ENCODE results near the gene IBTK. TPM values are rescaled to one million over a fixed set of nuclear protein-coding genes. Genes with fewer than 3 reads are reported as not detected.

IBTK gene
- total RNA-seq, 4 donors from 2014 or later: 24.1 to 33.5 (median 27.9) TPM

GRCh38 chr6:82246370-82246769 is 1.2 kb downstream of the IBTK start:
- no peak for DNase-seq (ENCODE audit: low spot score)
- ATAC-seq (ENCODE audit: low FRiP score): no peak
- no peak for TF ChIP-seq CTCF (IDR thresholded peaks at IDR 0.05)

- DNase-seq (ENCODE audit: low spot score): no peak
- no peak for TF ChIP-seq CTCF (IDR thresholded peaks at IDR 0.05)
- no peak for ATAC-seq (ENCODE audit: low FRiP score)
Measured at GRCh38 chr6:82245376-82245775, 2.2 kb downstream of the IBTK start.

GRCh38 chr6:82243884-82244283 is 3.7 kb downstream of the IBTK start:
- TF ChIP-seq CTCF (IDR thresholded peaks at IDR 0.05): no peak
- ATAC-seq (ENCODE audit: low FRiP score) (no peak), DNase-seq (ENCODE audit: low spot score) (no peak)

- TF ChIP-seq CTCF (IDR thresholded peaks at IDR 0.05): no peak
- ATAC-seq (ENCODE audit: low FRiP score) (no peak), DNase-seq (ENCODE audit: low spot score) (no peak)
Measured at GRCh38 chr6:82240186-82240585, 7.4 kb downstream of the IBTK start.

- DNase-seq (ENCODE audit: low spot score) (no peak), ATAC-seq (ENCODE audit: low FRiP score) (no peak)
- no peak for TF ChIP-seq CTCF (IDR thresholded peaks at IDR 0.05)
Measured at GRCh38 chr6:82239597-82239996, 7.9 kb downstream of the IBTK start.

GRCh38 chr6:82237013-82237412 is 10.5 kb downstream of the IBTK start:
- no peak for DNase-seq (ENCODE audit: low spot score)
- no peak for TF ChIP-seq CTCF (IDR thresholded peaks at IDR 0.05)
- ATAC-seq (ENCODE audit: low FRiP score): no peak

- DNase-seq (ENCODE audit: low spot score) (no peak), ATAC-seq (ENCODE audit: low FRiP score) (no peak)
- TF ChIP-seq CTCF (IDR thresholded peaks at IDR 0.05): no peak
Measured at GRCh38 chr6:82227770-82228169, 19.8 kb downstream of the IBTK start.

All from omental fat pad (tissue), 4 donors.